Measurements from ENCODE around the gene PLA1A.

DNA sequence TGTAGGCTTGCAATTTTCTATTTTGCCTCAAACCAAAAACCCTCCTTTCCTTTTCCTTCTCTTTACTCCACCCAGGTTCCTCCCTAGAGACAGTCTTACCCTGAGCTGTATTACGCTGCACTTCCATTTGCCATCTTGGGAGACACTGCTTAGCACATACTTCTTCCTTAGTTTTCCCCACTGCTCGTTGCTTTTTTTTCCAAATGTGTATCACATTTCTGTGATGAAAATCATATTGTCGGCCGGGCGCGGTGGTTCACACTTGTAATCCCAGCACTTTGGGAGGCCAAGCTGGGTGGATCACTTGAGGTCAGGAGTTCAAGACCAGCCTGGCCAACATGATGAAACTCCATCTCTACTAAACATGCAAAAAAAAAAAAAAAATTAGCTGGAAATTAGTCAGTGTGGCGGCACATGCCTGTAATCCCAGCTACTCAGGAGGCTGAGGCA, 33.2 kb downstream of the PLA1A start:
- TF ChIP-seq ZNF274 (IDR thresholded peaks at IDR 0.05; ENCODE audit: low read depth, low read length) (no peak), YY1 (IDR thresholded peaks at IDR 0.05; ENCODE audit: insufficient read depth, insufficient read length) (no peak), SUZ12 (IDR thresholded peaks at IDR 0.05; ENCODE audit: extremely low read depth, insufficient read depth, insufficient read length) (no peak)
